ENCODE data around the gene EFS.

The EFS gene

GRCh38 chr14:23379366-23380196 is 14.6 kb upstream of the EFS start:
- DNase-seq (ENCODE audit: low read depth), result no peak

GRCh38 chr14:23378612-23379220 is 13.7 kb upstream of the EFS start:
- DNase-seq (ENCODE audit: low read depth), result no peak

GRCh38 chr14:23377573-23378563 is 12.9 kb upstream of the EFS start:
- DNase-seq (ENCODE audit: low read depth), result no peak

- DNase-seq (ENCODE audit: low read depth), result no peak
These were observed 12.2 kb upstream of the EFS start for GRCh38 chr14:23377198-23377550.

- DNase-seq (ENCODE audit: low read depth), result no peak
These were observed 11.7 kb upstream of the EFS start, which contains the start of gene CMTM5 for GRCh38 chr14:23376482-23377197. Gene CMTM5, plus strand, starts transcription at chr14:23377046. Its CDS starts 206 bp downstream, at chr14:23377252.

- no peak for DNase-seq (ENCODE audit: low read depth)
These were observed 10.7 kb upstream of the EFS start for GRCh38 chr14:23375527-23376251.

- no peak for DNase-seq (ENCODE audit: low read depth)
These were observed 8.1 kb upstream of the EFS start for GRCh38 chr14:23373041-23373440.

- no peak for DNase-seq (ENCODE audit: low read depth)
These were observed 7.5 kb upstream of the EFS start, which contains the start of gene IL25 for GRCh38 chr14:23372509-23372908. Gene IL25, plus strand, starts transcription at chr14:23372809.

- no peak for DNase-seq (ENCODE audit: low read depth)
These were observed 6.9 kb upstream of the EFS start for GRCh38 chr14:23371865-23372264.

- no peak for DNase-seq (ENCODE audit: low read depth)
These were observed 5.2 kb upstream of the EFS start for GRCh38 chr14:23370221-23370620.

GRCh38 chr14:23366426-23366921 is 1.5 kb upstream of the EFS start:
- no peak for DNase-seq (ENCODE audit: low read depth)

- no peak for DNase-seq (ENCODE audit: low read depth)
These were observed 907 bp upstream of the EFS start for GRCh38 chr14:23365732-23366425.

GRCh38 chr14:23364164-23365035 is 572 bp downstream of the EFS start:
- no peak for DNase-seq (ENCODE audit: low read depth)

- DNase-seq (ENCODE audit: low read depth), result no peak
These were observed 2.8 kb downstream of the EFS start for GRCh38 chr14:23362200-23362599.

- no peak for DNase-seq (ENCODE audit: low read depth)
These were observed 3.2 kb downstream of the EFS start for GRCh38 chr14:23361763-23362162.

- peak; percentile 69 for DNase-seq (ENCODE audit: low read depth)
These were observed 3.7 kb downstream of the EFS start for GRCh38 chr14:23361320-23361719.

GRCh38 chr14:23360496-23360895 is 4.5 kb downstream of the EFS start:
- DNase-seq (ENCODE audit: low read depth), result no peak

GRCh38 chr14:23359722-23360447 is 5.1 kb downstream of the EFS start:
- no peak for DNase-seq (ENCODE audit: low read depth)
